ENCODE results near the gene MAPK8.
"Not testable (repeated sequence)": the region's sequence is repeated elsewhere in the genome, so short reads cannot be mapped to it uniquely, and the experiment has no call there.

The MAPK8 gene

GRCh38 chr10:48343106-48343505, 36.6 kb downstream of the MAPK8 start:
- DNase-seq (ENCODE audit: low read depth in 1 of 2, low spot score in 1 of 2) = no peak
- Histone ChIP-seq H3K4me3 (replicated peaks; ENCODE audit: insufficient read depth, low read length) (no peak overlapping the region), H3K27ac (replicated peaks) (no peak overlapping the region), H3K27me3 (ENCODE audit: insufficient read depth, poor library complexity, severe bottlenecking) (no peaks in the 10 kb centered on the region)
- TF ChIP-seq REST (IDR thresholded peaks at IDR 0.05; ENCODE audit: insufficient replicate concordance, low read depth) (no peak), SPI1 (IDR thresholded peaks at IDR 0.05; ENCODE audit: borderline replicate concordance, low read depth) (no peak), CTCF (IDR thresholded peaks at IDR 0.05; ENCODE audit: insufficient read depth, low read length) (no peak)

- no peak for DNase-seq (ENCODE audit: low read depth in 1 of 2, low spot score in 1 of 2)
- Histone ChIP-seq H3K4me3 (replicated peaks; ENCODE audit: insufficient read depth, low read length) (no peak overlapping the region), H3K27me3 (ENCODE audit: insufficient read depth, poor library complexity, severe bottlenecking) (no peaks in the 10 kb centered on the region), H3K27ac (replicated peaks) (no peak overlapping the region)
- TF ChIP-seq SPI1 (IDR thresholded peaks at IDR 0.05; ENCODE audit: borderline replicate concordance, low read depth) = no peak
- TF ChIP-seq GABPA (IDR thresholded peaks at IDR 0.05; ENCODE audit: low read depth) = no peak
- no peak for TF ChIP-seq CTCF (IDR thresholded peaks at IDR 0.05; ENCODE audit: insufficient read depth, low read length)
- no peak for TF ChIP-seq REST (IDR thresholded peaks at IDR 0.05; ENCODE audit: insufficient replicate concordance, low read depth)
- TF ChIP-seq POLR2AphosphoS5 (IDR thresholded peaks at IDR 0.05; ENCODE audit: low read depth) = no peak
These were observed 37.6 kb downstream of the MAPK8 start for GRCh38 chr10:48343921-48344598.

GRCh38 chr10:48346248-48346647, 39.8 kb downstream of the MAPK8 start:
- H3K27ac ChIP-seq (replicated peaks); DNase-seq (ENCODE audit: low read depth in 1 of 2, low spot score in 1 of 2): not testable (repeated sequence)

GRCh38 chr10:48347539-48347938, 41.1 kb downstream of the MAPK8 start:
- DNase-seq (ENCODE audit: low read depth in 1 of 2, low spot score in 1 of 2); H3K27me3 ChIP-seq (ENCODE audit: insufficient read depth, poor library complexity, severe bottlenecking); H3K27ac ChIP-seq (replicated peaks); H3K4me3 ChIP-seq (replicated peaks; ENCODE audit: insufficient read depth, low read length): not testable (repeated sequence)

More at GRCh38 chr10:48346248-48346647, 39.8 kb downstream of the MAPK8 start:
- not testable (repeated sequence) for H3K4me3 ChIP-seq (replicated peaks; ENCODE audit: insufficient read depth, low read length); H3K27me3 ChIP-seq (ENCODE audit: insufficient read depth, poor library complexity, severe bottlenecking)

- not testable (repeated sequence) for H3K27ac ChIP-seq (replicated peaks); H3K27me3 ChIP-seq (ENCODE audit: insufficient read depth, poor library complexity, severe bottlenecking); H3K4me3 ChIP-seq (replicated peaks; ENCODE audit: insufficient read depth, low read length); DNase-seq (ENCODE audit: low read depth in 1 of 2, low spot score in 1 of 2)
These were observed 41.5 kb downstream of the MAPK8 start for GRCh38 chr10:48347943-48348342.
